ENCODE measurements around the gene CDKN1C. TPM values are rescaled to one million over a fixed set of nuclear protein-coding genes. Genes with fewer than 3 reads are reported as not detected.

CDKN1C gene
- total RNA-seq, 1 donor from 2014 or later = 18.1 TPM

DNA sequence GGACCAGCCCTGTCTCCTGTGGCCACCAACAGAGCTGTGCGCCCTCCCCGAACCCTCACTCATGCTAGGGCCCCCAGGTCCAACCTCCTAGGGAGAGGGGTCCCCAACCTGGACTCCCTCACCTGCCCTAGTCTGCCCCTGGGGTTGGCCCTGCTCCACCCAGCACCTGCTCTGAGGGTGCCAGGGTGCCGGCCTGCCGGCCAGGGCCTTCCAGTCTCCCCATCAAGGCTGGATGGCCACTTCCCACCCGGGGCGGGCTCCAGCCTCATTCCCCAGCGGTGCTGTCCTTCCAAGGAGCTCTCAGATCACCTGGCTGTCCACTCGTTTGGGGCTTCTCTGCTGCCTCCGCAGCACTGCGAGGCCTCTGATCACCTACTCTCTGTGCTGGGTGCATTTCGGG is 39.1 kb downstream of the CDKN1C start:
- H3K4me3 ChIP-seq = no peak overlapping the region
- no peaks in the 10 kb centered on the region for H3K9me3 ChIP-seq
- H3K27me3 ChIP-seq = no peaks in the 10 kb centered on the region
- intact Hi-C loops (cut with DNase I) = no loop called here
- DNase-seq (ENCODE audit: low spot score in 2 of 2) = no peak
- no peaks in the 10 kb centered on the region for H3K4me1 ChIP-seq
- TF ChIP-seq, protein P1, sequence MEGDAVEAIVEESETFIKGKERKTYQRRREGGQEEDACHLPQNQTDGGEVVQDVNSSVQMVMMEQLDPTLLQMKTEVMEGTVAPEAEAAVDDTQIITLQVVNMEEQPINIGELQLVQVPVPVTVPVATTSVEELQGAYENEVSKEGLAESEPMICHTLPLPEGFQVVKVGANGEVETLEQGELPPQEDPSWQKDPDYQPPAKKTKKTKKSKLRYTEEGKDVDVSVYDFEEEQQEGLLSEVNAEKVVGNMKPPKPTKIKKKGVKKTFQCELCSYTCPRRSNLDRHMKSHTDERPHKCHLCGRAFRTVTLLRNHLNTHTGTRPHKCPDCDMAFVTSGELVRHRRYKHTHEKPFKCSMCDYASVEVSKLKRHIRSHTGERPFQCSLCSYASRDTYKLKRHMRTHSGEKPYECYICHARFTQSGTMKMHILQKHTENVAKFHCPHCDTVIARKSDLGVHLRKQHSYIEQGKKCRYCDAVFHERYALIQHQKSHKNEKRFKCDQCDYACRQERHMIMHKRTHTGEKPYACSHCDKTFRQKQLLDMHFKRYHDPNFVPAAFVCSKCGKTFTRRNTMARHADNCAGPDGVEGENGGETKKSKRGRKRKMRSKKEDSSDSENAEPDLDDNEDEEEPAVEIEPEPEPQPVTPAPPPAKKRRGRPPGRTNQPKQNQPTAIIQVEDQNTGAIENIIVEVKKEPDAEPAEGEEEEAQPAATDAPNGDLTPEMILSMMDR (IDR thresholded peaks at IDR 0.05) = no peak
- no peaks in the 10 kb centered on the region for H3K36me3 ChIP-seq
- no peak overlapping the region for H3K27ac ChIP-seq

GRCh38 chr11:2846056-2846455 is 39.5 kb downstream of the CDKN1C start:
- H3K9me3 ChIP-seq = no peaks in the 10 kb centered on the region
- DNase-seq (ENCODE audit: low spot score in 2 of 2) = no peak
- no peaks in the 10 kb centered on the region for H3K4me1 ChIP-seq
- intact Hi-C loops (cut with DNase I) = no loop called here
- H3K27me3 ChIP-seq = no peaks in the 10 kb centered on the region
- TF ChIP-seq, protein P1 (IDR thresholded peaks at IDR 0.05) = no peak
- no peak overlapping the region for H3K4me3 ChIP-seq
- no peak overlapping the region for H3K27ac ChIP-seq
- no peaks in the 10 kb centered on the region for H3K36me3 ChIP-seq

GRCh38 chr11:2844996-2845395 is 40.6 kb downstream of the CDKN1C start:
- intact Hi-C loops (cut with DNase I) = no loop called here
- Histone ChIP-seq H3K9me3 (no peaks in the 10 kb centered on the region), H3K36me3 (no peaks in the 10 kb centered on the region), H3K27me3 (no peaks in the 10 kb centered on the region), H3K4me1 (no peaks in the 10 kb centered on the region), H3K27ac (no peak overlapping the region), H3K4me3 (no peak overlapping the region)
- DNase-seq (ENCODE audit: low spot score in 2 of 2) = no peak
- TF ChIP-seq, protein P1 (IDR thresholded peaks at IDR 0.05) = no peak

GRCh38 chr11:2844116-2844842 is 41.3 kb downstream of the CDKN1C start:
- H3K4me1 ChIP-seq = no peaks in the 10 kb centered on the region
- H3K9me3 ChIP-seq = no peaks in the 10 kb centered on the region
- no peak overlapping the region for H3K4me3 ChIP-seq
- TF ChIP-seq, protein P1 (IDR thresholded peaks at IDR 0.05) = no peak
- no peak for DNase-seq (ENCODE audit: low spot score in 2 of 2)
- intact Hi-C loops (cut with DNase I) = no loop called here
- no peak overlapping the region for H3K27ac ChIP-seq
- H3K27me3 ChIP-seq = no peaks in the 10 kb centered on the region
- H3K36me3 ChIP-seq = no peaks in the 10 kb centered on the region

DNA sequence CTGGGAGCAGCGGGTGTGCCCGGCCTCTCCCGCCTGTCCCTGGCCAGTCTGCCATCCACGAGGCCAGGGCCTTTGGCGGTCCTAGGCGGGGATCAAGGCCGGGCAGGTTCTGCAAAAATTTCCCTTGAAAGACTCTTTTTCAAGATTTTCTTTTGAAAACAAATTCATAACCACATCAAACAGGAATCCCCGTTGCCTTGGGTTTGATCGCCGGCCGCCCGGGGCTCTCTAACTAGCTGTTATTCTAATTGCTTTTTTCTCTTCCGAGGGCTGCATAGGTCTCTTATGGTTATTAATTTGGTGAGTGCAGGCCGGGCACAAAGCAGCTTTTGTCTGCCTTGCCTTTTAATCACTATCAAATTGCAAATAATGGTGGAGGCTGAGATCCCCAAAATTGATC is 42.0 kb downstream of the CDKN1C start:
- DNase-seq (ENCODE audit: low spot score in 2 of 2) = no peak
- H3K27me3 ChIP-seq = no peaks in the 10 kb centered on the region
- no peaks in the 10 kb centered on the region for H3K4me1 ChIP-seq
- TF ChIP-seq, protein P1 (IDR thresholded peaks at IDR 0.05) = no peak
- intact Hi-C loops (cut with DNase I) = no loop called here
- no peaks in the 10 kb centered on the region for H3K36me3 ChIP-seq
- H3K4me3 ChIP-seq = no peak overlapping the region
- no peaks in the 10 kb centered on the region for H3K9me3 ChIP-seq
- no peak overlapping the region for H3K27ac ChIP-seq

GRCh38 chr11:2842876-2843275 is 42.7 kb downstream of the CDKN1C start:
- intact Hi-C loops (cut with DNase I) = no loop called here
- Histone ChIP-seq H3K4me3 (no peak overlapping the region), H3K4me1 (no peaks in the 10 kb centered on the region), H3K27me3 (no peaks in the 10 kb centered on the region), H3K27ac (no peak overlapping the region), H3K9me3 (no peaks in the 10 kb centered on the region), H3K36me3 (no peaks in the 10 kb centered on the region)
- TF ChIP-seq, protein P1 (IDR thresholded peaks at IDR 0.05) = no peak
- no peak for DNase-seq (ENCODE audit: low spot score in 2 of 2)
